Transverse colon (tissue), 4 donors: Measurements from ENCODE around the gene OR10A2.

ENCODE experiments used
- CTCF ChIP-seq, 5 experiments: fragments of 200-600 bp in 3 of 5; fragments of 450-650 bp in 2 of 5; sonication (generic) in 3 of 5; IDR thresholded peaks; 1 replicate in 2 of 5; 2 replicates in 3 of 5; pipeline ENCODE4 v1.5.1; 2016 to 2017; ENCODE audit warnings: antibody characterized with exemption in 5 of 5, inconsistent platforms in 3 of 5, mild to moderate bottlenecking in 2 of 5, moderate library complexity in 1 of 5
- EP300 ChIP-seq: sonication (generic); formaldehyde crosslinking; IDR thresholded peaks from one replicate; pipeline ENCODE4 v1.6.1; 2017; ENCODE audit warnings: antibody characterized with exemption, low read depth
- POLR2AphosphoS5 ChIP-seq, 3 donors: sonication (generic); formaldehyde crosslinking; IDR thresholded peaks; one replicate each; pipeline ENCODE4 v1.6.1; 2016; ENCODE audit warnings: antibody characterized with exemption in 3 of 3

DNA sequence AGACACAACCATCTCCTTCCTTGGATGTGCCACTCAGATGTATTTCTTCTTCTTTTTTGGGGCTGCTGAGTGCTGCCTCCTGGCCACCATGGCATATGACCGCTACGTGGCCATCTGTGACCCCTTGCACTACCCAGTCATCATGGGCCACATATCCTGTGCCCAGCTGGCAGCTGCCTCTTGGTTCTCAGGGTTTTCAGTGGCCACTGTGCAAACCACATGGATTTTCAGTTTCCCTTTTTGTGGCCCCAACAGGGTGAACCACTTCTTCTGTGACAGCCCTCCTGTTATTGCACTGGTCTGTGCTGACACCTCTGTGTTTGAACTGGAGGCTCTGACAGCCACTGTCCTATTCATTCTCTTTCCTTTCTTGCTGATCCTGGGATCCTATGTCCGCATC lies 14.1 kb downstream of the OR10A2 start:
- TF ChIP-seq CTCF (IDR thresholded peaks at IDR 0.05) = no peak
- TF ChIP-seq EP300 = no peak
- no peak for TF ChIP-seq POLR2AphosphoS5 (IDR thresholded peaks at IDR 0.05)
